ENCODE data around the gene GPR132.

GRCh38 chr14:105099778-105100177 lies 34.5 kb upstream of the GPR132 start:
- no peak for TF ChIP-seq CTCF (IDR thresholded peaks at IDR 0.05; ENCODE audit: control extremely low read depth in 1 of 3, insufficient read depth in 1 of 3, low read depth in 1 of 3, low read length in 3 of 3)
- no peak for TF ChIP-seq JUN (IDR thresholded peaks at IDR 0.05; ENCODE audit: low read depth, low read length)

Data from H1 (cell line).